Activated T-cell treated with anti-CD3 and anti-CD28 coated beads, Interleukin-2, amount 50 U/mL, for 24 hours (primary cell): ENCODE results near the gene APPBP2.

Experiments
- DNase-seq: peaks from one replicate; pipeline ENCODE4 v3.0.0-alpha.2; 2020
- H3K27ac Mint-ChIP-seq: 2 replicates; pipeline ENCODE4 v1.8.0; 2020; ENCODE audit warnings: mild to moderate bottlenecking, mixed read lengths
- H3K27me3 Mint-ChIP-seq: 2 replicates; pipeline ENCODE4 v1.8.0; 2020; ENCODE audit warnings: mixed read lengths
- H3K36me3 Mint-ChIP-seq: 2 replicates; pipeline ENCODE4 v1.8.0; 2020; ENCODE audit warnings: low read depth, mixed read lengths
- H3K4me1 Mint-ChIP-seq: 2 replicates; pipeline ENCODE4 v1.8.0; 2020; ENCODE audit warnings: low read depth, mixed read lengths
- H3K4me3 Mint-ChIP-seq: 2 replicates; pipeline ENCODE4 v1.8.0; 2020; ENCODE audit warnings: mild to moderate bottlenecking, moderate library complexity, mixed read lengths
- H3K9me3 Mint-ChIP-seq: 2 replicates; pipeline ENCODE4 v1.8.0; 2020; ENCODE audit warnings: mixed read lengths

Gene APPBP2

GRCh38 chr17:60545465-60546191 lies 19.6 kb upstream of the APPBP2 start:
- Mint-ChIP-seq H3K4me3 (no peak overlapping the region), H3K27me3 (no peaks in the 10 kb centered on the region), H3K4me1 (no peaks in the 10 kb centered on the region), H3K9me3 (no peaks in the 10 kb centered on the region), H3K27ac (no peak overlapping the region), H3K36me3 (no peaks in the 10 kb centered on the region)
- no peak for DNase-seq

- Mint-ChIP-seq H3K4me1 (no peaks in the 10 kb centered on the region), H3K27me3 (peaks cover 4% of the 10 kb centered on the region), H3K36me3 (no peaks in the 10 kb centered on the region), H3K9me3 (no peaks in the 10 kb centered on the region), H3K4me3 (no peak overlapping the region), H3K27ac (no peak overlapping the region)
- no peak for DNase-seq
Observed at GRCh38 chr17:60542071-60542470, 16.0 kb upstream of the APPBP2 start.

GRCh38 chr17:60540460-60540859 lies 14.4 kb upstream of the APPBP2 start:
- no peaks in the 10 kb centered on the region for H3K4me1 Mint-ChIP-seq
- peaks cover 4% of the 10 kb centered on the region for H3K27me3 Mint-ChIP-seq
- no peaks in the 10 kb centered on the region for H3K36me3 Mint-ChIP-seq
- H3K9me3 Mint-ChIP-seq: no peaks in the 10 kb centered on the region
- H3K4me3 Mint-ChIP-seq: no peak overlapping the region
- DNase-seq: no peak
- no peak overlapping the region for H3K27ac Mint-ChIP-seq

- Mint-ChIP-seq H3K36me3 (no peaks in the 10 kb centered on the region), H3K4me3 (no peak overlapping the region), H3K27ac (no peak overlapping the region), H3K27me3 (peaks cover 4% of the 10 kb centered on the region), H3K9me3 (no peaks in the 10 kb centered on the region), H3K4me1 (no peaks in the 10 kb centered on the region)
- DNase-seq: no peak
Observed at GRCh38 chr17:60539807-60540206, 13.8 kb upstream of the APPBP2 start.

GRCh38 chr17:60538726-60539125 lies 12.7 kb upstream of the APPBP2 start:
- Mint-ChIP-seq H3K4me3 (no peak overlapping the region), H3K4me1 (no peaks in the 10 kb centered on the region), H3K9me3 (no peaks in the 10 kb centered on the region), H3K27ac (no peak overlapping the region), H3K27me3 (peaks cover 4% of the 10 kb centered on the region), H3K36me3 (no peaks in the 10 kb centered on the region)
- DNase-seq: no peak

- H3K27me3 Mint-ChIP-seq: peaks cover 4% of the 10 kb centered on the region
- H3K36me3 Mint-ChIP-seq: no peaks in the 10 kb centered on the region
- H3K4me1 Mint-ChIP-seq: no peaks in the 10 kb centered on the region
- no peak overlapping the region for H3K4me3 Mint-ChIP-seq
- H3K9me3 Mint-ChIP-seq: no peaks in the 10 kb centered on the region
- no peak for DNase-seq
- H3K27ac Mint-ChIP-seq: no peak overlapping the region
Observed at GRCh38 chr17:60535382-60536279, 9.6 kb upstream of the APPBP2 start.

- no peak overlapping the region for H3K27ac Mint-ChIP-seq
- H3K36me3 Mint-ChIP-seq: no peaks in the 10 kb centered on the region
- peaks cover 4% of the 10 kb centered on the region for H3K27me3 Mint-ChIP-seq
- no peak overlapping the region for H3K4me3 Mint-ChIP-seq
- H3K4me1 Mint-ChIP-seq: no peaks in the 10 kb centered on the region
- no peaks in the 10 kb centered on the region for H3K9me3 Mint-ChIP-seq
- DNase-seq: no peak
Observed at GRCh38 chr17:60534613-60535157, 8.6 kb upstream of the APPBP2 start.

- H3K4me1 Mint-ChIP-seq: no peaks in the 10 kb centered on the region
- H3K36me3 Mint-ChIP-seq: no peaks in the 10 kb centered on the region
- no peak overlapping the region for H3K4me3 Mint-ChIP-seq
- no peak overlapping the region for H3K27ac Mint-ChIP-seq
- H3K27me3 Mint-ChIP-seq: peaks cover 4% of the 10 kb centered on the region
- DNase-seq: no peak
- no peaks in the 10 kb centered on the region for H3K9me3 Mint-ChIP-seq
Observed at GRCh38 chr17:60534010-60534555, 8.0 kb upstream of the APPBP2 start.

- no peak for DNase-seq
- Mint-ChIP-seq H3K4me1 (peaks cover 15% of the 10 kb centered on the region), H3K27ac (no peak overlapping the region), H3K27me3 (no peaks in the 10 kb centered on the region), H3K4me3 (no peak overlapping the region), H3K9me3 (no peaks in the 10 kb centered on the region), H3K36me3 (peaks cover 20% of the 10 kb centered on the region)
Observed at GRCh38 chr17:60529806-60530205, 3.8 kb upstream of the APPBP2 start.

GRCh38 chr17:60528828-60529227 lies 2.8 kb upstream of the APPBP2 start:
- no peak for DNase-seq
- Mint-ChIP-seq H3K36me3 (peaks cover 26% of the 10 kb centered on the region), H3K4me3 (no peak overlapping the region), H3K27me3 (no peaks in the 10 kb centered on the region), H3K4me1 (peaks cover 25% of the 10 kb centered on the region), H3K27ac (no peak overlapping the region), H3K9me3 (no peaks in the 10 kb centered on the region)

GRCh38 chr17:60527701-60528100 lies 1.7 kb upstream of the APPBP2 start:
- no peaks in the 10 kb centered on the region for H3K9me3 Mint-ChIP-seq
- no peak overlapping the region for H3K27ac Mint-ChIP-seq
- peaks cover 32% of the 10 kb centered on the region for H3K4me1 Mint-ChIP-seq
- peaks cover 27% of the 10 kb centered on the region for H3K36me3 Mint-ChIP-seq
- DNase-seq: no peak
- peak overlapping the region; percentile 99 for H3K4me3 Mint-ChIP-seq
- no peaks in the 10 kb centered on the region for H3K27me3 Mint-ChIP-seq

- H3K4me1 Mint-ChIP-seq: peaks cover 42% of the 10 kb centered on the region
- no peak for DNase-seq
Observed at GRCh38 chr17:60526726-60527125, 684 bp upstream of the APPBP2 start.

GRCh38 chr17:60525328-60525684 lies 736 bp downstream of the APPBP2 start:
- peak overlapping the region; percentile 99 for H3K4me3 Mint-ChIP-seq
- peaks cover 34% of the 10 kb centered on the region for H3K36me3 Mint-ChIP-seq
- no peaks in the 10 kb centered on the region for H3K9me3 Mint-ChIP-seq
- H3K27ac Mint-ChIP-seq: peak overlapping the region; percentile 99
- peaks cover 44% of the 10 kb centered on the region for H3K4me1 Mint-ChIP-seq
- H3K27me3 Mint-ChIP-seq: no peaks in the 10 kb centered on the region
- DNase-seq: no peak

More at GRCh38 chr17:60526726-60527125, 684 bp upstream of the APPBP2 start:
- peak overlapping the region; percentile 99 for H3K27ac Mint-ChIP-seq
- H3K9me3 Mint-ChIP-seq: no peaks in the 10 kb centered on the region
- H3K27me3 Mint-ChIP-seq: no peaks in the 10 kb centered on the region
- peaks cover 27% of the 10 kb centered on the region for H3K36me3 Mint-ChIP-seq
- peak overlapping the region; percentile 99 for H3K4me3 Mint-ChIP-seq

- H3K4me3 Mint-ChIP-seq: peak overlapping the region; percentile 99
- peaks cover 39% of the 10 kb centered on the region for H3K36me3 Mint-ChIP-seq
- no peaks in the 10 kb centered on the region for H3K9me3 Mint-ChIP-seq
- H3K4me1 Mint-ChIP-seq: peaks cover 44% of the 10 kb centered on the region
- no peak for DNase-seq
- H3K27me3 Mint-ChIP-seq: no peaks in the 10 kb centered on the region
- peak overlapping the region; percentile 99 for H3K27ac Mint-ChIP-seq
Observed at GRCh38 chr17:60524463-60525327, 1.3 kb downstream of the APPBP2 start.
